K562 (cell line): ENCODE measurements around the gene TMIGD2. TPM values are rescaled to one million over a fixed set of nuclear protein-coding genes. Genes with fewer than 3 reads are reported as not detected.

Experiments
- AFF4 ChIP-seq: sonication (generic); formaldehyde crosslinking; IDR thresholded peaks from 2 replicates; pipeline ENCODE4 v1.8.0; 2023; ENCODE audit warnings: mild to moderate bottlenecking, missing genetic modification reagents
- EGR1 ChIP-seq: fragments of 450-650 bp; conservative IDR thresholded peaks from 2 replicates; pipeline ENCODE4 v1.6.1; 2017; ENCODE audit warnings: mild to moderate bottlenecking
- ESRRB ChIP-seq: fragments of 250-450 bp; sonication (Bioruptor Pico); IDR thresholded peaks from 2 replicates; pipeline ENCODE4 v1.5.0; 2020; ENCODE audit warnings: mild to moderate bottlenecking, moderate library complexity, borderline replicate concordance
- ETS1 ChIP-seq: conservative IDR thresholded peaks from 2 replicates; pipeline ENCODE4 v1.6.1; 2011; ENCODE audit warnings: low read depth, mild to moderate bottlenecking, low read length; ENCODE audit not compliant: control insufficient read depth
- FOXP1 ChIP-seq: sonication (generic); formaldehyde crosslinking; IDR thresholded peaks from 2 replicates; pipeline ENCODE4 v1.8.0; 2022; ENCODE audit warnings: mild to moderate bottlenecking, missing genetic modification reagents
- FOXP4 ChIP-seq: sonication (generic); formaldehyde crosslinking; IDR thresholded peaks from 2 replicates; pipeline ENCODE4 v1.8.0; 2022; ENCODE audit warnings: mild to moderate bottlenecking, missing genetic modification reagents, borderline replicate concordance
- MEF2A ChIP-seq: IDR thresholded peaks from 2 replicates; pipeline ENCODE4 v1.6.1; 2011; ENCODE audit warnings: low read depth, mild to moderate bottlenecking, low read length, moderate library complexity; ENCODE audit not compliant: control insufficient read depth
- POLR2H ChIP-seq: IDR thresholded peaks from 2 replicates; pipeline ENCODE4 v1.6.1; 2016; ENCODE audit warnings: missing genetic modification characterization, low read depth, mild to moderate bottlenecking, control low read depth, missing compliant biosample characterization, moderate library complexity
- STAT5B ChIP-seq: fragments of 250-450 bp; sonication (Bioruptor Pico); IDR thresholded peaks from 2 replicates; pipeline ENCODE4 v1.8.0; 2021; ENCODE audit warnings: mild to moderate bottlenecking, inconsistent platforms
- ZNF121 ChIP-seq: sonication (generic); formaldehyde crosslinking; conservative IDR thresholded peaks from 2 replicates; pipeline ENCODE4 v1.8.0; 2022; ENCODE audit warnings: missing genetic modification reagents
- polyA plus RNA-seq, 8 experiments: library from polyadenylated mRNA; depleted of rRNA in 4 of 8; stranded (reverse) in 5 of 8; unstranded in 3 of 8; fragments of >200 nt; fragmentation: Nextera tagmentation in 2 of 8; fragmentation: Illumina TruSeq in 1 of 8; extraction: Ambion mirVana in 2 of 8; extraction: Trizol in 1 of 8; gene quantifications; 2 replicates each; pipeline versions ENCODE4 v1.2.1 to v1.2.3, GENCODE V29; 2011 to 2014; ENCODE audit warnings: inconsistent platforms in 1 of 8, missing spikeins in 1 of 8
- total RNA-seq, 7 experiments: library from RNA; depleted of rRNA in 6 of 7; stranded (reverse); fragments of >200 nt in 6 of 7; fragmentation: Illumina TruSeq in 2 of 7; extraction: Trizol in 2 of 7; gene quantifications; 2 replicates each; pipeline versions ENCODE4 v1.2.1 to v1.2.3, GENCODE V29; 2011 to 2021; ENCODE audit warnings: low replicate concordance in 1 of 7
- TF ChIP-seq, protein P1 (sequence below): fragments of 250-450 bp; sonication (Bioruptor Pico); IDR thresholded peaks from 2 replicates; pipeline ENCODE4 v1.4.0; 2020; ENCODE audit warnings: mild to moderate bottlenecking, moderate library complexity
- TF ChIP-seq, protein P2 (sequence below): fragments of 250-450 bp; sonication (Bioruptor Pico); IDR thresholded peaks from 2 replicates; pipeline ENCODE4 v1.4.0; 2020; ENCODE audit warnings: mild to moderate bottlenecking

Gene TMIGD2
- total and polyA plus RNA-seq, 9 of the 15 experiments (the other 6 are each of a cell fraction or from before 2014, with no cell fraction given) = not detected

- no peak; the same call in 1 of the 2 replicates for TF ChIP-seq ETS1
- TF ChIP-seq ESRRB (CRISPR knock-in tag) = no peak
- TF ChIP-seq ZNF121 = no peak
- peak; percentile 77 for TF ChIP-seq AFF4
- no peak for TF ChIP-seq FOXP1
- TF ChIP-seq POLR2H = peak; percentile 95
- TF ChIP-seq STAT5B (CRISPR knock-in tag) = no peak
- no peak for TF ChIP-seq FOXP4 (CRISPR knock-in tag)
- TF ChIP-seq, protein P1, sequence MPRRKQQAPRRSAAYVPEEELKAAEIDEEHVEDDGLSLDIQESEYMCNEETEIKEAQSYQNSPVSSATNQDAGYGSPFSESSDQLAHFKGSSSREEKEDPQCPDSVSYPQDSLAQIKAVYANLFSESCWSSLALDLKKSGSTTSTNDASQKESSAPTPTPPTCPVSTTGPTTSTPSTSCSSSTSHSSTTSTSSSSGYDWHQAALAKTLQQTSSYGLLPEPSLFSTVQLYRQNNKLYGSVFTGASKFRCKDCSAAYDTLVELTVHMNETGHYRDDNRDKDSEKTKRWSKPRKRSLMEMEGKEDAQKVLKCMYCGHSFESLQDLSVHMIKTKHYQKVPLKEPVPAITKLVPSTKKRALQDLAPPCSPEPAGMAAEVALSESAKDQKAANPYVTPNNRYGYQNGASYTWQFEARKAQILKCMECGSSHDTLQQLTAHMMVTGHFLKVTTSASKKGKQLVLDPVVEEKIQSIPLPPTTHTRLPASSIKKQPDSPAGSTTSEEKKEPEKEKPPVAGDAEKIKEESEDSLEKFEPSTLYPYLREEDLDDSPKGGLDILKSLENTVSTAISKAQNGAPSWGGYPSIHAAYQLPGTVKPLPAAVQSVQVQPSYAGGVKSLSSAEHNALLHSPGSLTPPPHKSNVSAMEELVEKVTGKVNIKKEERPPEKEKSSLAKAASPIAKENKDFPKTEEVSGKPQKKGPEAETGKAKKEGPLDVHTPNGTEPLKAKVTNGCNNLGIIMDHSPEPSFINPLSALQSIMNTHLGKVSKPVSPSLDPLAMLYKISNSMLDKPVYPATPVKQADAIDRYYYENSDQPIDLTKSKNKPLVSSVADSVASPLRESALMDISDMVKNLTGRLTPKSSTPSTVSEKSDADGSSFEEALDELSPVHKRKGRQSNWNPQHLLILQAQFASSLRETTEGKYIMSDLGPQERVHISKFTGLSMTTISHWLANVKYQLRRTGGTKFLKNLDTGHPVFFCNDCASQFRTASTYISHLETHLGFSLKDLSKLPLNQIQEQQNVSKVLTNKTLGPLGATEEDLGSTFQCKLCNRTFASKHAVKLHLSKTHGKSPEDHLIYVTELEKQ (CRISPR knock-in tag) = no peak
- TF ChIP-seq MEF2A = 0 out of 2 replicates have a peak, but pooled peaks have one; percentile 8
- no peak for TF ChIP-seq EGR1
- TF ChIP-seq, protein P2, sequence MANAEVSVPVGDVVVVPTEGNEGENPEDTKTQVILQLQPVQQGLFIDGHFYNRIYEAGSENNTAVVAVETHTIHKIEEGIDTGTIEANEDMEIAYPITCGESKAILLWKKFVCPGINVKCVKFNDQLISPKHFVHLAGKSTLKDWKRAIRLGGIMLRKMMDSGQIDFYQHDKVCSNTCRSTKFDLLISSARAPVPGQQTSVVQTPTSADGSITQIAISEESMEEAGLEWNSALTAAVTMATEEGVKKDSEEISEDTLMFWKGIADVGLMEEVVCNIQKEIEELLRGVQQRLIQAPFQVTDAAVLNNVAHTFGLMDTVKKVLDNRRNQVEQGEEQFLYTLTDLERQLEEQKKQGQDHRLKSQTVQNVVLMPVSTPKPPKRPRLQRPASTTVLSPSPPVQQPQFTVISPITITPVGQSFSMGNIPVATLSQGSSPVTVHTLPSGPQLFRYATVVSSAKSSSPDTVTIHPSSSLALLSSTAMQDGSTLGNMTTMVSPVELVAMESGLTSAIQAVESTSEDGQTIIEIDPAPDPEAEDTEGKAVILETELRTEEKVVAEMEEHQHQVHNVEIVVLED (CRISPR knock-in tag) = peak; percentile 45
Measured at GRCh38 chr19:4246767-4247593, 55.2 kb downstream of the TMIGD2 start, which contains the start of gene YJU2 (continued).
